Spinal cord (tissue), 10 donors: ENCODE data around the gene PNMA1. TPM values are rescaled to one million over a fixed set of nuclear protein-coding genes. Genes with fewer than 3 reads are reported as not detected.

Source experiments
- DNase-seq, 6 donors: peaks; one replicate each; pipeline versions ENCODE4 v3.0.0 to v3.0.0-alpha.2; 2013 to 2015; ENCODE audit warnings: low spot score in 6 of 6, low read depth in 4 of 6
- H3K27ac ChIP-seq: one replicate; pipeline ENCODE4 v1.5.1; 2013; ENCODE audit warnings: low read depth, low read length, control low read depth
- H3K27me3 ChIP-seq: one replicate; pipeline ENCODE4 v1.6.1; 2013; ENCODE audit warnings: low read length; ENCODE audit not compliant: control insufficient read depth, insufficient read depth
- H3K36me3 ChIP-seq: one replicate; pipeline ENCODE4 v1.6.1; 2013; ENCODE audit warnings: low read length; ENCODE audit not compliant: control insufficient read depth, insufficient read depth
- H3K4me1 ChIP-seq: one replicate; pipeline ENCODE4 v1.6.1; 2013; ENCODE audit warnings: low read length; ENCODE audit not compliant: control insufficient read depth, insufficient read depth
- H3K4me3 ChIP-seq: one replicate; pipeline ENCODE4 v1.5.1; 2013; ENCODE audit warnings: low read depth, low read length, control low read depth
- H3K9me3 ChIP-seq: one replicate; pipeline ENCODE4 v1.6.1; 2013; ENCODE audit warnings: low read length; ENCODE audit not compliant: control insufficient read depth, insufficient read depth
- WGBS: methylation state at CpG from one replicate; pipeline ENCODE4 v1.1.5; 2013; ENCODE audit warnings: missing lambda C conversion rate; ENCODE audit not compliant: insufficient coverage; 5-methylcytosine and 5-hydroxymethylcytosine counted together
- polyA plus RNA-seq, 2 donors: library from polyadenylated mRNA; unstranded; fragments of 120-200 nt; gene quantifications; one replicate each; pipeline ENCODE4 v1.2.1, GENCODE V29; 2013; ENCODE audit not compliant: insufficient read length in 2 of 2
- total RNA-seq, 2 donors: library from RNA; depleted of rRNA in 1 of 2; stranded (reverse); fragments of 120-200 nt in 1 of 2; fragments of >200 nt in 1 of 2; gene quantifications; one replicate each; pipeline versions ENCODE4 v1.2.3 to v1.2.4, GENCODE V29; 2013 to 2014
- donor health status: healthy.

The PNMA1 gene
- total and polyA plus RNA-seq, 4 donors, result 39.5 to 282 (median 189) TPM

DNA sequence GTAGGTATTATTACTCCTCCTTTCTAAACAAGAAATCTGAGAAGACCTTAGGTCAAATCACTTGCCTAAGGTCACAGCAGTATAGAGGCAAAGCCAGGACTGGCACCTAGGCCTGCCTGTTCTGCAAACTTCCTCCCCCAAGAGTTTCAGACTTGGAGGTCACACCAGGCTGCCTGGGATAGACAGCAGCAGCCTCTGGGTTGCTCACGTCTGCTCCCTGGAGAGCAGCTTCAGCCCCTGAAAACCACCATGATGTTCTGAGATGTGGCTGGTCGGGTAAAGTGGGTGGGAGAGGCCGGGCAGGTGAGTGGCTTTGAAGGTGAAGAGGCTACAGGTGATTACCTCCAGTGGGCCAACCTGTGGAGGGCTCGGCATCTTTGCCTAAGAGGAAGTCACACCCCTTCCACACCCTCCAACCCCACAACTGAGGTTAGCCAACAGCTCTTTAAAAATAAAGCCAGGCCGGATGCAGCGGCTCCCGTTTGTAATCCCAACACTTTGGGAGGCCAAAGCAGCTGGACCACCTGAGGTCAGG is 37.0 kb upstream of the PNMA1 start:
- Histone ChIP-seq H3K4me1 (peaks cover 78% of the 10 kb centered on the region), H3K9me3 (no peaks in the 10 kb centered on the region), H3K27me3 (no peaks in the 10 kb centered on the region), H3K27ac (no peak overlapping the region), H3K36me3 (no peaks in the 10 kb centered on the region), H3K4me3 (no peak overlapping the region)
- WGBS, result 92% methylated on average over 5 of the region's 7 CpGs
- no peak for DNase-seq

DNA sequence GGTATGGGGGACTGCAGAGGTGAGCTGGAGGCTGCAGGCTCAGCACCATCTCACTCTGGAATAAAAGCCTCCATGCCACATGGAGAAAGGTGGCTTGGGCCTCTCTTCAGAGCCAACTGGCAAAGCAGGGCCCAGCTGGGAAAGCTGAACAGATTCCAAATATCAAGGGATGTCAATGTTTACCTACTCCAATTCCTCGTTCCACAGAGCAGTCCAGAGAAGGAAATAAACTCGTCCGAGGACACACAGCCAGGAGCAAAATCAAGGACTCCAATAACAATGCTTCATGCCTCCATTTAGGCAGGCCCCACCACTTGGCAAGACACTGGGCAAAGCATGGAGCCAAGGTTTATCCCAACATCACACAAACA is 36.3 kb upstream of the PNMA1 start:
- H3K4me3 ChIP-seq, result no peak overlapping the region
- no peaks in the 10 kb centered on the region for H3K36me3 ChIP-seq
- WGBS, result 52% methylated on average over 3 of the region's 3 CpGs
- H3K9me3 ChIP-seq, result no peaks in the 10 kb centered on the region
- H3K4me1 ChIP-seq, result peaks cover 79% of the 10 kb centered on the region
- no peaks in the 10 kb centered on the region for H3K27me3 ChIP-seq
- peak in 1 of 6 donors; percentile 40 for DNase-seq
- H3K27ac ChIP-seq, result no peak overlapping the region

DNA sequence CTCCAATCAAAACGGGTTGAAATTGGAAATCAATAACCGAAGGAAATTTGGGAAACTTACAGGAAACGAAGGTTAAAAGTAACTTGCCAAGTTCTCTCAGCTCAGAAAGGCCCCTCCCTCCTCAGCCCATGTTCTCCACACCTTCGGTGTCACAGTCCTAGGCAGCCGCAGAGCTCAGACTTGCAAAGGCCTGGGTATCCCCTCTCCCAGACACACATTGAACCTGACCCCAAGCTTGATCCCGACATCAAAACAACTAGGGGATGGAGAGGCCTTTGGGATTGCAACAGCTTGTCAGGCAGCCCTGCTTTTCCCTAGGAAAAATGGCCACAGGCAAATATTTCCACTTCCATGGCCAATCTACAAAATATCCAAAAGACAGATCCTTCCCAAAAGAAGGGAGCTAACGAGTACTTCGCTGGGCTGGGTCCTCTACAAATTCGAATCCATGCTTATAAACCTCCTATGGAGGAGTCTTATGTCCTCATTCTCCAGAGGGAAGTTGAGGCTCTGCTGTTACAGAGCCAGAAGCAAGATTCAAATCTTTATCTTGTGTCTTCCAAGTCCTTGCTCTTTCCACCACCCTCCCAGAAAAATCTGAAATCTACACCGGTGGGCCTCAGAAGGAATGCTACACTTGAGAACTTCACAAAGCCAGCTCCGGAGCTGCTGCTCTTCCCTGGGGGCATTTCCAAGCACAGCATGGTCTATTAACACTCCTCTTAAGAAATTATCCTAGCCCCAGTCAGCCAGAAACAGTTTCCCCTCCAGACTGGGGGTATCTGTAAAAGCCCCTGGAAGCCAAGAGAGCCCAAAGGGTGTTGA is 35.7 kb upstream of the PNMA1 start:
- H3K27ac ChIP-seq, result peak overlapping the region; percentile 55
- no peak overlapping the region for H3K4me3 ChIP-seq
- no peaks in the 10 kb centered on the region for H3K9me3 ChIP-seq
- 57% methylated on average over 8 of the region's 11 CpGs for WGBS
- DNase-seq, result no peak
- peaks cover 79% of the 10 kb centered on the region for H3K4me1 ChIP-seq
- H3K36me3 ChIP-seq, result no peaks in the 10 kb centered on the region
- H3K27me3 ChIP-seq, result no peaks in the 10 kb centered on the region

DNA sequence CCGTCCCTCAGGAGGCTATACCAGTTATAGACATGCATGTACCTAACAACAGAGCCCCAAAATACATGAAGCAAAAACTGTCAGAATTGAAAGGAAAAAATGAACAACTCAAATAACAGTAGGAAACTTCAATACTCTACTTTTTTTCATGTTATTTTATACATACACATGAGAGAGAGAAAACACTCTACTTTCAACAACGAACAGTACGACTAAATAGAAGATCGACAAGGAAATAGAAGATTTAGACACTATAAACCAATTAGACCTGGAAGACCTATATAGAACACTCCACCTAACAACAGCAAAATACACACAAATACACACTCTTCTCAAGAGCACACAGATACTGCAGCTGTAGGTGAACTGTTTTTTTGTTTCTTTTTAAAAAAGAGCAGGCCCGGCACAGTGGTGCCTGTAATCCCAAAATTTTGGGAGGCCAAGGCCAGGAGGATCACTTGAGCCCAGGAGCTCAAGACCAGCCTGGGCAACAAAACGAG is 34.7 kb upstream of the PNMA1 start:
- no peak overlapping the region for H3K4me3 ChIP-seq
- 100% methylated on average over 1 of the region's 6 CpGs for WGBS
- H3K36me3 ChIP-seq, result peaks cover 2% of the 10 kb centered on the region
- no peaks in the 10 kb centered on the region for H3K27me3 ChIP-seq
- no peak for DNase-seq
- H3K9me3 ChIP-seq, result no peaks in the 10 kb centered on the region
- H3K4me1 ChIP-seq, result peaks cover 79% of the 10 kb centered on the region
- H3K27ac ChIP-seq, result no peak overlapping the region

DNA sequence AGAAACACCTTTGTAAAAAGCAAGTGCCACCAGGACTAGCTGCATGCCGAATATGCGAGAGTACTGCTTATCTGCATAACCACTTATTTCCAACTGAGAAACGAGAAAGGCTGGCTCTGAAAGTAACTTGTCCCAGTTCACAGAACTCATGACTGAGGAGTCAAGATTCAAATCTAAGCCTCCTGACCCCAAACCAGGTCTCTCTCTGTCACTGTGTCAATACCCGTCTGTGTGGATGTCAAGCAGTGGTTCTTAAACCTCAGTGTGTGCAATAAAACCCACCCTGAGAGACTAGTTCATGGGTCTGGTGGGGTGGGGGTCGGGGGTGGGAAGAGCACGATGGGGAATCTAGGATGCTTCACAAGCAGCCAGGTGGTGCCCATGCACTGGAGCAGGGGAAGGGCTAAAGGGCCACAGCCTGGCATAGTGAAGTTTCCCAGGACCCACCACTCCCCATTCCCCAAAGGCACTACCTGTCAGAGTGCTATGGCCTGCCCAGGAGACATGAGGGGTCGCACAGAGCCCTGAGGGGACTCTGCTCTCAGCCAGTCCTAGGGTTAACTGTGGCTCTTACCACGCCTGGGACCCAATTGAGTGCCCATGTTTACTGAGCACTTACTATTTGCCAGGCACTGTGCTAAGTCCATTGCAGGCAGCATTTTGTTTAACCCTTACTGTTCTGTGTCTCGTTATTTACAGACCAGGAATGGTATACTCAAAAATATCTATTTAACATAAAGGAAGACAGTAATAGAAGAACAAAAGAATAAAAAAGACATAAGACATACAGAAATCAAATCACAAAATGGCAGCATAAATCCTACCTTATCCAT is 33.4 kb upstream of the PNMA1 start:
- Histone ChIP-seq H3K36me3 (peaks cover 2% of the 10 kb centered on the region), H3K4me1 (peaks cover 78% of the 10 kb centered on the region), H3K4me3 (no peak overlapping the region), H3K27ac (no peak overlapping the region), H3K9me3 (no peaks in the 10 kb centered on the region), H3K27me3 (no peaks in the 10 kb centered on the region)
- WGBS, result 92% methylated on average over 5 of the region's 9 CpGs
- DNase-seq, result no peak

DNA sequence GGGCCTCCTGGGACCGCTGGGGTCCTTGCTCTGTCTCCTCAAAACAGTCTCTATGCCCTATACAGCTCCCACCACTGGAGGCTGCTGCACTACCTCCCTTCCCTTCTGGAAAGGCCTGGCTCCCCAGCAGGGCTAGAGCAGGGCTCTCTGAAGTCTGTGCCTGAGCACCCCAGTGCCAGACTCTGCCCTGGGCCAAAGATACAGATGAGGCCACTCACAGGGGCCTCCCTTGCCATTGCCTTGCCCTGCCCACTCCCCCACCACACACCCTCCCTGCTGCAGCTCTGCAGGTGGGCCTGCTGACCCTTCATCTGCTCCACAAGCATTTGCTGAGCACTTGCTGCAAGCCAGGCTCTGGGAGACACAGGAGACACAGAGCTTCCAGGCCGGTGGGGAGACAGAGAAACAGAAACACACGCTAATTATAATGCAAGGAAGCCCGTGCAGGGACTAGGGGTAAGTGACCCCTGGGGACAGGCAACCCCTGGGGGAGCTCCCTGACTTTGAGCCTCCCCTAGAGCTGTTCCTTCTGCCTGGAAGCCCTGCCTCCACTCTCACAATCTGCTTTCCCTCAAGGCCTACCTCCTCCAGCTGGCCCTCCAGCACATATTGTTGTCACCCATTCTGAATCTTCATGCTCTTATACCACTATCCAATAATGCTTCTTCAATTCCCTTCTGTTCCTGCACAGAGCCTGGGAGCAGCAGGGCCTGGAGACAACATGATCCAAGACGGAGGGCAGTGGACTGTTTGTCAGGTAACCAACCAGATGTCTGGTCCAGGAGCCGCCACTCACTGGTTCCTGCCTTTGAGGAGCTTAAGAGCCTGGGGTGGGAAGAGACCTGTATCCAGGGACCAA is 32.6 kb upstream of the PNMA1 start:
- H3K27me3 ChIP-seq, result no peaks in the 10 kb centered on the region
- no peaks in the 10 kb centered on the region for H3K9me3 ChIP-seq
- WGBS, result 49% methylated on average over 6 of the region's 6 CpGs
- DNase-seq, result no peak
- H3K4me3 ChIP-seq, result no peak overlapping the region
- peaks cover 5% of the 10 kb centered on the region for H3K36me3 ChIP-seq
- H3K4me1 ChIP-seq, result peaks cover 78% of the 10 kb centered on the region
- peak overlapping the region; percentile 37 for H3K27ac ChIP-seq

DNA sequence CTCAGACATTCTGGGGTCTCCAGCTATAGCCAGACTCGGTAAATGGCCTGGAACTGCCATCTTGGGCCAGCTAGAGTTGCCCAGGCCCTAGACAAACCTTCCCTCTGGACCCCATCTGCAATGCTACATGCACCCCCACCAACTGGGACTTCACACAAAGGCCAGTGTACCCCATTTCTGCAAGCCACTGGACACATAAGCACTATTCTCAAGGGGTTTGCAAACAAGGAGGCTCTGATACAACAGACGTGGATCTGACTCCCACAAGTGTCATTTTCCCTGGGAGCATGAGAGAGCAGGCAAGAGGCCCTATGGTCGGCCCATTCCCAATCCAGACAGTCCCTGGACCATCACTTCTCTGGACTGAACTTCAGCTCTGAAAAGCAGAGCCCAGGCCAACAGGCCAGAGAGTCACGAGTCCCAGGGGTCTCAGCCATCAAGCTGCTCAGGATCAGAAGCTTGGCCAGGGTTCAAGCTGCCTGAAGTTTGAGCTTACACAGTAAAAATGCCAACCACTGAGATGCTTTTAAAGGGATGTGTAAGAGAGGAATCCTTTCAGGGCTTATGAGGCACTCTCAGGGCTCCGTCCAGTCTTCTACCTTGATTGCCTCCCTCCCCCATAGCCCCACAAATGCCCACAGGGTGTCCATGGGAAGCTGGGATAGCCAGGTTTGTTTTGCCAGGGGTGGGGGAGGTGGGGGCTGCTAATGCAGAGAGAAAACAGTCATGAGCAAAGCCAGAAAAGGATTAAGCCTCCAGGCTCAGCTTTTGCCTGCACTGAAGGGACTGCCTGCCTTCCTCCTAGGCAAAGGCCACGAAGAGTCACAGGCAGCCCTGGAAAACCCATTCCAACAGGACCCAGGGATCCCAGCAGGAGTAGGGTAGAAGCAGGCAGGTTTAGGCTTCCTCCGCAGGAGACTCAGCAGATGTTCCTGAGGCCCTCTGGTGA is 31.7 kb upstream of the PNMA1 start:
- H3K27ac ChIP-seq, result peak overlapping the region; percentile 37
- no peak for DNase-seq
- H3K4me1 ChIP-seq, result peaks cover 78% of the 10 kb centered on the region
- H3K36me3 ChIP-seq, result peaks cover 5% of the 10 kb centered on the region
- no peaks in the 10 kb centered on the region for H3K27me3 ChIP-seq
- H3K9me3 ChIP-seq, result no peaks in the 10 kb centered on the region
- 72% methylated on average over 4 of the region's 7 CpGs for WGBS
- no peak overlapping the region for H3K4me3 ChIP-seq

DNA sequence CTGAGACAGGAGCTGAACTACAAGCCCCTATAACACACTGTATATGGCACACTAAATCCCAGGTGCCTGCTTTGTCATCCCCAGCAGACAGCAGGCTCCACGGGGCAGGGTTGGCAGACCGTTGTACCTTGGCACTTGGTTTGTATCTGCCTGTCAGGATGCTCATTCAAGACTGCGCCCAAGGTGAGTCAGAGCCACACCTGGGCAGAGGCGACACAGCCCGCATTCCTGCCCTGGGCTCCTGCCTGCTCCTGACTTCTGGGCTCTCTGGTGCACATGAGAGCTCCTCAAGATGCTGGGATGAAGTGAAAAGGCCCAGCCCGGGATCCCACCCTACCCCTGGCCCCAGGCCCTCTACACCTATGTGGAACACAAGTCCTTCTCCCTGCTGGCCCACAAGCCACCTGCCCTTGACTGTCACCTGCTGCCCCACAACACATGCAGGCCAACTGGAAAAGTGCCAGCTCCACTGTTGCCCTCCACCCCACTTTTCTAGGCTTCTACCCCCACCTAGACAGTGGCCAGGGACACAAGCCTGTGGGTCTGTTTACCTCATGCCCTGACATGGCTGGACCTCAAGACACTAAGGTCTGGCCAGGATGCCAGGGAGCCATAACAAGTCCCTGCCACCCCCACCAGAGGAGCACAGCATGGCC is 30.8 kb upstream of the PNMA1 start:
- Histone ChIP-seq H3K36me3 (peaks cover 9% of the 10 kb centered on the region), H3K4me3 (no peak overlapping the region), H3K9me3 (no peaks in the 10 kb centered on the region), H3K27ac (no peak overlapping the region), H3K4me1 (peaks cover 78% of the 10 kb centered on the region), H3K27me3 (no peaks in the 10 kb centered on the region)
- 95% methylated on average over 6 of the region's 6 CpGs for WGBS
- DNase-seq, result no peak
